WTC11 (cell line): ENCODE data around the gene MLN.

Experiments used
- ATF6 ChIP-seq: sonication (generic); formaldehyde crosslinking; IDR thresholded peaks from 2 replicates; pipeline ENCODE4 v1.8.1; 2023; ENCODE audit warnings: mild to moderate bottlenecking, missing genetic modification reagents
- CTCF ChIP-seq: fragments of 200-600 bp; IDR thresholded peaks from 2 replicates; pipeline ENCODE4 v1.8.0; 2022; ENCODE audit warnings: antibody characterized with exemption
- ETV6 ChIP-seq: sonication (generic); formaldehyde crosslinking; IDR thresholded peaks from 2 replicates; pipeline ENCODE4 v1.8.1; 2022; ENCODE audit warnings: mild to moderate bottlenecking, missing genetic modification reagents
- MAX ChIP-seq: sonication (generic); formaldehyde crosslinking; IDR thresholded peaks from 2 replicates; pipeline ENCODE4 v1.8.0; 2022; ENCODE audit warnings: mild to moderate bottlenecking, missing genetic modification reagents
- NFATC4 ChIP-seq: fragments of 250-450 bp; sonication (Bioruptor Pico); IDR thresholded peaks from 2 replicates; pipeline ENCODE4 v1.9.0; 2021; ENCODE audit warnings: mild to moderate bottlenecking
- NFE2L1 ChIP-seq: sonication (generic); formaldehyde crosslinking; IDR thresholded peaks from 2 replicates; pipeline ENCODE4 v1.8.1; 2023; ENCODE audit warnings: missing genetic modification reagents
- NFYB ChIP-seq: sonication (generic); formaldehyde crosslinking; conservative IDR thresholded peaks from 2 replicates; pipeline ENCODE4 v1.8.0; 2022; ENCODE audit warnings: low read depth, missing genetic modification reagents
- NR3C1 ChIP-seq: sonication (generic); formaldehyde crosslinking; conservative IDR thresholded peaks from 2 replicates; pipeline ENCODE4 v1.8.1; 2023; ENCODE audit warnings: low read depth, mild to moderate bottlenecking, missing genetic modification reagents
- SP1 ChIP-seq: sonication (generic); formaldehyde crosslinking; conservative IDR thresholded peaks from 2 replicates; pipeline ENCODE4 v1.8.1; 2022; ENCODE audit warnings: missing genetic modification reagents
- STAT6 ChIP-seq: sonication (generic); formaldehyde crosslinking; conservative IDR thresholded peaks from 2 replicates; pipeline ENCODE4 v1.8.1; 2023; ENCODE audit warnings: mild to moderate bottlenecking, low read depth, missing genetic modification reagents, moderate library complexity
- TCF7 ChIP-seq: sonication (generic); formaldehyde crosslinking; IDR thresholded peaks from 2 replicates; pipeline ENCODE4 v1.8.0; 2022; ENCODE audit warnings: mild to moderate bottlenecking, low read depth, missing genetic modification reagents, moderate library complexity
- ZNF121 ChIP-seq: sonication (generic); formaldehyde crosslinking; IDR thresholded peaks from 2 replicates; pipeline ENCODE4 v1.8.0; 2023; ENCODE audit warnings: missing genetic modification reagents

- TF ChIP-seq NR3C1 (CRISPR knock-in tag) (no peak), ETV6 (CRISPR knock-in tag) (no peak), ZNF121 (CRISPR knock-in tag) (no peak), NFE2L1 (no peak), MAX (CRISPR knock-in tag) (no peak), CTCF (peak; percentile 92), SP1 (CRISPR knock-in tag) (no peak), NFATC4 (no peak), STAT6 (CRISPR knock-in tag) (no peak), TCF7 (CRISPR knock-in tag) (no peak), ATF6 (CRISPR knock-in tag) (no peak), NFYB (CRISPR knock-in tag) (no peak)
These were observed 35.1 kb downstream of the MLN start for GRCh38 chr6:33768644-33769120.
